Right ventricle myocardium superior (tissue), 1 donor: ENCODE data around the gene TRPV5. TPM values are rescaled to one million over a fixed set of nuclear protein-coding genes. Genes with fewer than 3 reads are reported as not detected.

Experiments
- ATAC-seq: fragments of 200-7000 bp; cut with Tn5 transposase; one replicate; pipeline ENCODE4 v1.9.1; 2020; ENCODE audit warnings: mild to moderate bottlenecking; ENCODE audit not compliant: poor library complexity
- DNase-seq: peaks from one replicate; pipeline ENCODE4 v3.0.0-alpha.2; 2020
- intact Hi-C: fragments of 100-400 bp; cut with DNase I; formaldehyde crosslinking; loops from one replicate; pipeline ENCODE4 v1.11.2; 2022
- total RNA-seq: library from RNA; stranded (reverse); fragmentation: NEBNext Ultra II Directional; extraction: Animal tissue kit (Norgen Biotek cat#: 25700); gene quantifications from one replicate; pipeline ENCODE4 v1.2.1, GENCODE V29; 2021
- donor health status: DM: no; HTN: yes; CAD: no; lungs with severe emphysema.

Gene TRPV5
- total RNA-seq, 1 donor from 2014 or later, result not detected

GRCh38 chr7:142916508-142916907, 17.0 kb downstream of the TRPV5 start:
- no peak for ATAC-seq
- intact Hi-C loops, result no loop called here

GRCh38 chr7:142915315-142915714, 18.2 kb downstream of the TRPV5 start:
- intact Hi-C loops, result no loop called here
- ATAC-seq (no peak), DNase-seq (no peak)

More at GRCh38 chr7:142916508-142916907, 17.0 kb downstream of the TRPV5 start:
- no peak for DNase-seq

- DNase-seq, result no peak
- intact Hi-C loops, result no loop called here
- no peak for ATAC-seq
Measured at GRCh38 chr7:142914121-142914520, 19.4 kb downstream of the TRPV5 start.

- ATAC-seq (no peak), DNase-seq (no peak)
- intact Hi-C loops, result no loop called here
Measured at GRCh38 chr7:142913566-142913965, 20.0 kb downstream of the TRPV5 start.

GRCh38 chr7:142913051-142913450, 20.5 kb downstream of the TRPV5 start:
- ATAC-seq, result no peak
- intact Hi-C loops, result no loop called here
- DNase-seq, result no peak

- intact Hi-C loops, result no loop called here
- DNase-seq, result no peak
Measured at GRCh38 chr7:142910481-142910880, 23.1 kb downstream of the TRPV5 start.

GRCh38 chr7:142910031-142910433, 23.5 kb downstream of the TRPV5 start:
- intact Hi-C loops, result no loop called here
- no peak for ATAC-seq
- DNase-seq, result no peak

More at GRCh38 chr7:142910481-142910880, 23.1 kb downstream of the TRPV5 start:
- ATAC-seq, result no peak

GRCh38 chr7:142908921-142909890, 24.3 kb downstream of the TRPV5 start:
- DNase-seq (no peak), ATAC-seq (no peak)
- intact Hi-C loops, result no loop called here

- intact Hi-C loops, result no loop called here
- no peak for ATAC-seq
- DNase-seq, result no peak
Measured at GRCh38 chr7:142908290-142908689, 25.3 kb downstream of the TRPV5 start.

- intact Hi-C loops, result no loop called here
- ATAC-seq (no peak), DNase-seq (no peak)
Measured at GRCh38 chr7:142906643-142907042, 26.9 kb downstream of the TRPV5 start.

GRCh38 chr7:142905759-142906158, 27.8 kb downstream of the TRPV5 start:
- DNase-seq, result no peak
- intact Hi-C loops, result no loop called here
- ATAC-seq, result no peak

- DNase-seq, result no peak
- intact Hi-C loops, result no loop called here
Measured at GRCh38 chr7:142904128-142904527, 29.4 kb downstream of the TRPV5 start.

GRCh38 chr7:142901426-142902259, 31.9 kb downstream of the TRPV5 start:
- no peak for ATAC-seq
- intact Hi-C loops, result no loop called here
- no peak for DNase-seq

More at GRCh38 chr7:142904128-142904527, 29.4 kb downstream of the TRPV5 start:
- no peak for ATAC-seq

GRCh38 chr7:142899661-142900060, 33.9 kb downstream of the TRPV5 start:
- no peak for ATAC-seq
- no peak for DNase-seq
- intact Hi-C loops, result no loop called here

- intact Hi-C loops, result no loop called here
- ATAC-seq, result no peak
- DNase-seq, result no peak
Measured at GRCh38 chr7:142898377-142899170, 35.0 kb downstream of the TRPV5 start.

GRCh38 chr7:142897691-142898090, 35.9 kb downstream of the TRPV5 start:
- no peak for ATAC-seq
- no peak for DNase-seq
- intact Hi-C loops, result no loop called here

GRCh38 chr7:142896741-142897379, 36.7 kb downstream of the TRPV5 start:
- DNase-seq, result no peak
- ATAC-seq, result no peak
- intact Hi-C loops, result no loop called here

GRCh38 chr7:142896151-142896550, 37.4 kb downstream of the TRPV5 start:
- no peak for DNase-seq
- no peak for ATAC-seq
- intact Hi-C loops, result no loop called here
